IPS-20b (cell line): ENCODE data around the gene INPP5D.

ENCODE experiments used
- H3K27ac ChIP-seq: one replicate; pipeline ENCODE4 v1.5.1; 2013; ENCODE audit warnings: low read length
- H3K27me3 ChIP-seq: 2 replicates; pipeline ENCODE4 v1.6.1; 2013; ENCODE audit warnings: mild to moderate bottlenecking, low read length, inconsistent platforms; ENCODE audit not compliant: insufficient read depth
- H3K36me3 ChIP-seq: 2 replicates; pipeline ENCODE4 v1.6.1; 2013; ENCODE audit warnings: low read depth, mild to moderate bottlenecking, inconsistent platforms, low read length, moderate library complexity; ENCODE audit not compliant: insufficient read depth
- H3K4me1 ChIP-seq: 2 replicates; pipeline ENCODE4 v1.6.1; 2013; ENCODE audit warnings: mild to moderate bottlenecking, control low read depth, inconsistent platforms, low read length, moderate library complexity; ENCODE audit not compliant: insufficient read depth
- H3K4me3 ChIP-seq: 2 replicates; pipeline ENCODE4 v1.5.1; 2013; ENCODE audit warnings: mild to moderate bottlenecking, low read length, inconsistent platforms
- H3K9ac ChIP-seq: 2 replicates; pipeline ENCODE4 v1.6.1; 2013; ENCODE audit warnings: low read depth, mild to moderate bottlenecking, inconsistent platforms, low read length, moderate library complexity
- H3K9me3 ChIP-seq: 2 replicates; pipeline ENCODE4 v1.6.1; 2013; ENCODE audit warnings: mild to moderate bottlenecking, low read depth, low read length, inconsistent platforms; ENCODE audit not compliant: insufficient read depth

Gene INPP5D

GRCh38 chr2:233082222-233082930 is 22.2 kb downstream of the INPP5D start:
- Histone ChIP-seq H3K9me3 (no peaks in the 10 kb centered on the region), H3K9ac (no peak overlapping the region), H3K27ac (no peak overlapping the region), H3K4me3 (no peak overlapping the region), H3K27me3 (no peaks in the 10 kb centered on the region), H3K36me3 (no peaks in the 10 kb centered on the region), H3K4me1 (peaks cover 13% of the 10 kb centered on the region; the same call in 1 of the 2 replicates)

- Histone ChIP-seq H3K4me1 (peaks cover 13% of the 10 kb centered on the region; the same call in 1 of the 2 replicates), H3K27ac (no peak overlapping the region), H3K9ac (no peak overlapping the region; the same call in 1 of the 2 replicates), H3K27me3 (no peaks in the 10 kb centered on the region), H3K36me3 (no peaks in the 10 kb centered on the region), H3K4me3 (no peak overlapping the region), H3K9me3 (no peaks in the 10 kb centered on the region)
Measured at GRCh38 chr2:233082931-233083755, 23.0 kb downstream of the INPP5D start.

- Histone ChIP-seq H3K36me3 (no peaks in the 10 kb centered on the region), H3K27ac (no peak overlapping the region), H3K9me3 (no peaks in the 10 kb centered on the region), H3K4me1 (peaks cover 13% of the 10 kb centered on the region; the same call in 1 of the 2 replicates), H3K9ac (no peak overlapping the region), H3K27me3 (no peaks in the 10 kb centered on the region), H3K4me3 (no peak overlapping the region)
Measured at GRCh38 chr2:233083782-233084181, 23.6 kb downstream of the INPP5D start.

- Histone ChIP-seq H3K4me3 (no peak overlapping the region), H3K9ac (no peak overlapping the region), H3K27me3 (no peaks in the 10 kb centered on the region), H3K4me1 (peaks cover 13% of the 10 kb centered on the region; the same call in 1 of the 2 replicates), H3K36me3 (no peaks in the 10 kb centered on the region), H3K9me3 (no peaks in the 10 kb centered on the region), H3K27ac (no peak overlapping the region)
Measured at GRCh38 chr2:233084488-233084887, 24.3 kb downstream of the INPP5D start.

- Histone ChIP-seq H3K4me1 (peaks cover 13% of the 10 kb centered on the region; the same call in 1 of the 2 replicates), H3K36me3 (no peaks in the 10 kb centered on the region), H3K27me3 (no peaks in the 10 kb centered on the region), H3K4me3 (no peak overlapping the region), H3K9me3 (no peaks in the 10 kb centered on the region), H3K9ac (no peak overlapping the region), H3K27ac (no peak overlapping the region)
Measured at GRCh38 chr2:233085037-233085838, 25.1 kb downstream of the INPP5D start.

- Histone ChIP-seq H3K27me3 (no peaks in the 10 kb centered on the region), H3K4me1 (peaks cover 13% of the 10 kb centered on the region; the same call in 1 of the 2 replicates), H3K27ac (no peak overlapping the region), H3K4me3 (no peak overlapping the region), H3K9ac (no peak overlapping the region), H3K9me3 (no peaks in the 10 kb centered on the region), H3K36me3 (no peaks in the 10 kb centered on the region)
Measured at GRCh38 chr2:233085839-233086150, 25.7 kb downstream of the INPP5D start.

GRCh38 chr2:233087713-233088112 is 27.6 kb downstream of the INPP5D start:
- Histone ChIP-seq H3K4me1 (peaks cover 13% of the 10 kb centered on the region; the same call in 1 of the 2 replicates), H3K27me3 (no peaks in the 10 kb centered on the region), H3K27ac (no peak overlapping the region), H3K4me3 (no peak overlapping the region), H3K9ac (no peak overlapping the region), H3K9me3 (no peaks in the 10 kb centered on the region), H3K36me3 (no peaks in the 10 kb centered on the region)

- Histone ChIP-seq H3K27ac (no peak overlapping the region), H3K36me3 (no peaks in the 10 kb centered on the region), H3K4me1 (peaks cover 6% of the 10 kb centered on the region; the same call in 1 of the 2 replicates), H3K4me3 (no peak overlapping the region), H3K9me3 (no peaks in the 10 kb centered on the region), H3K27me3 (no peaks in the 10 kb centered on the region), H3K9ac (no peak overlapping the region)
Measured at GRCh38 chr2:233088972-233089345, 28.8 kb downstream of the INPP5D start.

- no peaks in the 10 kb centered on the region for H3K9me3 ChIP-seq
- no peak overlapping the region for H3K4me3 ChIP-seq
- no peak overlapping the region for H3K9ac ChIP-seq
- H3K27me3 ChIP-seq, result no peaks in the 10 kb centered on the region
- peaks cover 6% of the 10 kb centered on the region; the same call in 1 of the 2 replicates for H3K4me1 ChIP-seq
- no peaks in the 10 kb centered on the region for H3K36me3 ChIP-seq
- no peak overlapping the region for H3K27ac ChIP-seq
Measured at GRCh38 chr2:233089851-233090250, 29.7 kb downstream of the INPP5D start.

- H3K36me3 ChIP-seq, result no peaks in the 10 kb centered on the region
- H3K27ac ChIP-seq, result no peak overlapping the region
- H3K4me3 ChIP-seq, result no peak overlapping the region
- no peaks in the 10 kb centered on the region for H3K27me3 ChIP-seq
- no peaks in the 10 kb centered on the region for H3K9me3 ChIP-seq
- no peak overlapping the region for H3K9ac ChIP-seq
- no peaks in the 10 kb centered on the region; the same call in 1 of the 2 replicates for H3K4me1 ChIP-seq
Measured at GRCh38 chr2:233090879-233091278, 30.7 kb downstream of the INPP5D start.

- no peaks in the 10 kb centered on the region for H3K4me1 ChIP-seq
- H3K9ac ChIP-seq, result no peak overlapping the region
- H3K4me3 ChIP-seq, result no peak overlapping the region
- no peaks in the 10 kb centered on the region for H3K27me3 ChIP-seq
- no peaks in the 10 kb centered on the region for H3K9me3 ChIP-seq
- no peak overlapping the region for H3K27ac ChIP-seq
- H3K36me3 ChIP-seq, result no peaks in the 10 kb centered on the region
Measured at GRCh38 chr2:233091595-233092375, 31.6 kb downstream of the INPP5D start.
